ENCODE results near the gene RPTOR. TPM values are rescaled to one million over a fixed set of nuclear protein-coding genes. Genes with fewer than 3 reads are reported as not detected.

The RPTOR gene
- total and polyA plus RNA-seq, 2 donors (not counting 3 experiments of a cell fraction or from before 2014, with no cell fraction given) = 10.7 to 41.8 TPM

DNA sequence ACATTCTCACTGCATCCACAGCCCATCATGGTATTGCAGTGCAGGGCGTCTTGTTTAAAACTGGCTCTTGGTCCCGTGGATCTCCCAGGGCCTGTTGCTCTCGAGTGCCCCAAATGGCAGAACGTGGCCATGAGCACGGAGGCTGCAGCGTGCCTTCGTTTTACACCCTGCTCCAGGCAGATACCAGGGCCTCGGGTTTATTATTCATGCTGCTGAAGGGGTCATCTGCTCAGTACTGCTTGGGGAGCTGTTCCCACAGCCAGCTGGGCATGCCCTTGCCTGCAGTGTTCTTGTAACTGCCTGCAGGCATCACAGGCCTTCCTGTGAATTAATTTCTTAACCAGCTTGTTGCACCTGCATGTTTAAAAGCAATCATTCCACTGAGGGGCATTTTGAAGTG is 317.3 kb downstream of the RPTOR start:
- no peak overlapping the region for H3K4me2 ChIP-seq (ENCODE audit: insufficient read depth, low read length)
- no peak overlapping the region for H2AFZ ChIP-seq (ENCODE audit: low read depth, low read length)
- no peak overlapping the region for H3K27ac ChIP-seq (ENCODE audit: insufficient read depth, low read depth, low read length)
- no peaks in the 10 kb centered on the region for H3K27me3 ChIP-seq (ENCODE audit: control insufficient read depth in 2 of 2, insufficient read depth in 2 of 2, low read length in 2 of 2)
- no peaks in the 10 kb centered on the region for H4K20me1 ChIP-seq (replicated peaks; ENCODE audit: control insufficient read depth, extremely low read depth, insufficient read depth, low read length)
- no TSS peak for BruUV-seq (replicated peaks)
- dilution Hi-C loops (cut with MboI; ENCODE audit: extremely low pct_ligation_motif_present, low sequenced_read_pairs) = no loop called here
- H3K9ac ChIP-seq (replicated peaks; ENCODE audit: extremely low read depth, insufficient read depth, low read length) = no peak overlapping the region
- DNase-seq (ENCODE audit: low read depth, low spot score) (no peak), FAIRE-seq (no peak)
- peaks cover 18% of the 10 kb centered on the region for H3K4me1 ChIP-seq (ENCODE audit: control insufficient read depth, extremely low read depth, insufficient read depth, low read length)
- H3K4me3 ChIP-seq (replicated peaks in 1 of 3; ENCODE audit: insufficient read depth in 1 of 3, low read depth in 1 of 3, low read length in 3 of 3) = no peak overlapping the region
- CTCF ChIA-PET = interaction anchor here (1.5 kb wide), 1 partner anchor 29 kb away, joined by 4 read pairs; no protein-coding TSS in a partner anchor
- H3K36me3 ChIP-seq (ENCODE audit: control insufficient read depth in 2 of 2, extremely low read depth in 1 of 2, insufficient read depth in 2 of 2, low read length in 2 of 2) = no peaks in the 10 kb centered on the region
- no peaks in the 10 kb centered on the region for H3K9me1 ChIP-seq (replicated peaks; ENCODE audit: control insufficient read depth, extremely low read depth, insufficient read depth, low read length)
- intact Hi-C loops (cut with micrococcal nuclease) = loop anchor here (10.0 kb wide), 1 partner anchor 287 kb away; no protein-coding TSS in a partner anchor
- H3K9me3 ChIP-seq (replicated peaks; ENCODE audit: control insufficient read depth, insufficient read depth, low read length) = no peaks in the 10 kb centered on the region
- no peaks in the 10 kb centered on the region for H3K79me2 ChIP-seq (ENCODE audit: control insufficient read depth, insufficient read depth, low read length)
- TF ChIP-seq, protein P1, sequence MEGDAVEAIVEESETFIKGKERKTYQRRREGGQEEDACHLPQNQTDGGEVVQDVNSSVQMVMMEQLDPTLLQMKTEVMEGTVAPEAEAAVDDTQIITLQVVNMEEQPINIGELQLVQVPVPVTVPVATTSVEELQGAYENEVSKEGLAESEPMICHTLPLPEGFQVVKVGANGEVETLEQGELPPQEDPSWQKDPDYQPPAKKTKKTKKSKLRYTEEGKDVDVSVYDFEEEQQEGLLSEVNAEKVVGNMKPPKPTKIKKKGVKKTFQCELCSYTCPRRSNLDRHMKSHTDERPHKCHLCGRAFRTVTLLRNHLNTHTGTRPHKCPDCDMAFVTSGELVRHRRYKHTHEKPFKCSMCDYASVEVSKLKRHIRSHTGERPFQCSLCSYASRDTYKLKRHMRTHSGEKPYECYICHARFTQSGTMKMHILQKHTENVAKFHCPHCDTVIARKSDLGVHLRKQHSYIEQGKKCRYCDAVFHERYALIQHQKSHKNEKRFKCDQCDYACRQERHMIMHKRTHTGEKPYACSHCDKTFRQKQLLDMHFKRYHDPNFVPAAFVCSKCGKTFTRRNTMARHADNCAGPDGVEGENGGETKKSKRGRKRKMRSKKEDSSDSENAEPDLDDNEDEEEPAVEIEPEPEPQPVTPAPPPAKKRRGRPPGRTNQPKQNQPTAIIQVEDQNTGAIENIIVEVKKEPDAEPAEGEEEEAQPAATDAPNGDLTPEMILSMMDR (IDR thresholded peaks at IDR 0.05; ENCODE audit: extremely low read depth in 1 of 2, insufficient read depth in 1 of 2, low read depth in 1 of 2, low read length in 2 of 2) = peak in 1 of 2 donors; percentile 32
- no peak for TF ChIP-seq POLR2AphosphoS5 (IDR thresholded peaks at IDR 0.05; ENCODE audit: insufficient read depth, low read depth, low read length)
- POLR2A ChIA-PET = no interaction called here

DNA sequence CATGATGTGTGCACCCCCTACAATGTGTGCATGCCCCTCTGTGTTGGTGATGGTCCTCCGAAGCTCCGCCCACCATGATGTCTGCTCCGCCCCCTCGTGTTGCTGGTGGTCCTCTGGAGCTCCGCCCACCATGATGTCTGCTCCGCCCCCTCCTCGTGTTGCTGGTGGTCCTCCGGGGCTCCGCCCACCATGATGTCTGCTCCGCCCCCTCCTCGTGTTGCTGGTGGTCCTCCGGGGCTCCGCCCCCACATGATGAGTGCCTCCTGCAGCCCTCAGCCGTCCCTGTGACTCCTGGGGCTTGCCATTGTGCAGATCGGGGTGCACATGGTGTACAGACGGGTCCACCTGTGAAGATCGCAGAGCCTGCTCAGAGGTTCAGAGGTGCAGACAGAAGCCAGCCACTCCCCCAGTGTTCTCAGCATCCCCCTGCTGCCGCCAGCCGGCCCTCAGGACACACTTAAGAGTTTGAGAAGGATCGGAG is 317.9 kb downstream of the RPTOR start:
- no peak overlapping the region for H3K27ac ChIP-seq (ENCODE audit: insufficient read depth, low read depth, low read length)
- dilution Hi-C loops (cut with MboI; ENCODE audit: extremely low pct_ligation_motif_present, low sequenced_read_pairs) (no loop called here), intact Hi-C loops (cut with micrococcal nuclease) (loop anchor here (10.0 kb wide), 1 partner anchor 288 kb away; no protein-coding TSS in a partner anchor)
- H3K4me3 ChIP-seq (replicated peaks in 1 of 3; ENCODE audit: insufficient read depth in 1 of 3, low read depth in 1 of 3, low read length in 3 of 3) = no peak overlapping the region
- H3K36me3 ChIP-seq (ENCODE audit: control insufficient read depth in 2 of 2, extremely low read depth in 1 of 2, insufficient read depth in 2 of 2, low read length in 2 of 2) = no peaks in the 10 kb centered on the region
- H4K20me1 ChIP-seq (replicated peaks; ENCODE audit: control insufficient read depth, extremely low read depth, insufficient read depth, low read length) = no peaks in the 10 kb centered on the region
- no peaks in the 10 kb centered on the region for H3K9me3 ChIP-seq (replicated peaks; ENCODE audit: control insufficient read depth, insufficient read depth, low read length)
- H2AFZ ChIP-seq (ENCODE audit: low read depth, low read length) = no peak overlapping the region
- peaks cover 15% of the 10 kb centered on the region for H3K4me1 ChIP-seq (ENCODE audit: control insufficient read depth, extremely low read depth, insufficient read depth, low read length)
- no peak for DNase-seq (ENCODE audit: low read depth, low spot score)
- H3K4me2 ChIP-seq (ENCODE audit: insufficient read depth, low read length) = no peak overlapping the region
- TF ChIP-seq POLR2AphosphoS5 (IDR thresholded peaks at IDR 0.05; ENCODE audit: insufficient read depth, low read depth, low read length) = no peak
- TF ChIP-seq, protein P2, sequence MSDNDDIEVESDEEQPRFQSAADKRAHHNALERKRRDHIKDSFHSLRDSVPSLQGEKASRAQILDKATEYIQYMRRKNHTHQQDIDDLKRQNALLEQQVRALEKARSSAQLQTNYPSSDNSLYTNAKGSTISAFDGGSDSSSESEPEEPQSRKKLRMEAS (IDR thresholded peaks at IDR 0.05; ENCODE audit: insufficient read depth, insufficient read length) = no peak
- no peak for TF ChIP-seq JUN (IDR thresholded peaks at IDR 0.05; ENCODE audit: borderline replicate concordance, insufficient read depth, insufficient read length, low read depth)
- no peak for TF ChIP-seq MYC (IDR thresholded peaks at IDR 0.05; ENCODE audit: low read depth, low read length)
- no peak for TF ChIP-seq POLR2A (IDR thresholded peaks at IDR 0.05; ENCODE audit: low read depth, low read length)
- TF ChIP-seq GATA2 (IDR thresholded peaks at IDR 0.05; ENCODE audit: insufficient read depth, insufficient read length, low read depth, low read length) = no peak
- TF ChIP-seq FOS (IDR thresholded peaks at IDR 0.05; ENCODE audit: borderline replicate concordance, insufficient read depth, low read length) = no peak
- TF ChIP-seq, protein P1 (IDR thresholded peaks at IDR 0.05; ENCODE audit: extremely low read depth in 1 of 2, insufficient read depth in 1 of 2, low read depth in 1 of 2, low read length in 2 of 2) = no peak
- TF ChIP-seq EZH2 (IDR thresholded peaks at IDR 0.05; ENCODE audit: borderline replicate concordance, low read depth, low read length, severe bottlenecking) = no peak
- no peaks in the 10 kb centered on the region for H3K9me1 ChIP-seq (replicated peaks; ENCODE audit: control insufficient read depth, extremely low read depth, insufficient read depth, low read length)
- ChIA-PET POLR2A (no interaction called here), CTCF (interaction anchor here (1.5 kb wide), 1 partner anchor 29 kb away, joined by 4 read pairs; no protein-coding TSS in a partner anchor)
- no peak overlapping the region for H3K9ac ChIP-seq (replicated peaks; ENCODE audit: extremely low read depth, insufficient read depth, low read length)
- no peaks in the 10 kb centered on the region for H3K27me3 ChIP-seq (ENCODE audit: control insufficient read depth in 2 of 2, insufficient read depth in 2 of 2, low read length in 2 of 2)
- BruUV-seq (replicated peaks) = no TSS peak
- FAIRE-seq = no peak
- no peaks in the 10 kb centered on the region for H3K79me2 ChIP-seq (ENCODE audit: control insufficient read depth, insufficient read depth, low read length)

All from endothelial cell of umbilical vein (primary cell).